Cardiac muscle cell (in vitro differentiated cells and primary cell): ENCODE data around the gene MDC1. TPM values are rescaled to one million over a fixed set of nuclear protein-coding genes. Genes with fewer than 3 reads are reported as not detected.
"Not testable (repeated sequence)": the region's sequence is repeated elsewhere in the genome, so short reads cannot be mapped to it uniquely, and the experiment has no call there.

Experiments used
- DNase-seq, 2 donors: peaks; one replicate each; pipeline versions ENCODE4 v3.0.0 to v3.0.0-alpha.2; 2010 to 2017; ENCODE audit warnings: low read depth in 1 of 2, low spot score in 1 of 2
- H3K27ac ChIP-seq: fragments of 200-600 bp; sonication (generic); 2 replicates; pipeline ENCODE4 v1.5.1; 2016
- H3K27me3 ChIP-seq: fragments of 200-600 bp; sonication (generic); 2 replicates; pipeline ENCODE4 v1.6.0; 2016; ENCODE audit warnings: control low read depth
- H3K36me3 ChIP-seq: fragments of 200-600 bp; sonication (generic); 2 replicates; pipeline ENCODE4 v1.5.1; 2016; ENCODE audit warnings: control low read depth
- H3K4me1 ChIP-seq: fragments of 200-600 bp; sonication (generic); 2 replicates; pipeline ENCODE4 v1.8.1; 2017; ENCODE audit warnings: low read depth, mild to moderate bottlenecking, mixed run types
- H3K4me3 ChIP-seq: fragments of 200-600 bp; sonication (generic); 2 replicates; pipeline ENCODE4 v1.5.1; 2016; ENCODE audit warnings: mild to moderate bottlenecking
- H3K9me3 ChIP-seq: fragments of 200-600 bp; sonication (generic); 2 replicates; pipeline ENCODE4 v1.5.1; 2017; ENCODE audit warnings: low read depth, mild to moderate bottlenecking, control low read depth
- polyA plus RNA-seq: library from polyadenylated mRNA; unstranded; fragments of >200 nt; fragmentation: Nextera tagmentation; extraction: Ambion mirVana; gene quantifications from 2 replicates; pipeline ENCODE4 v1.2.1, GENCODE V29; 2016
- total RNA-seq: library from RNA; depleted of rRNA; stranded (reverse); fragments of >200 nt; gene quantifications from 2 replicates; pipeline ENCODE4 v1.2.3, GENCODE V29; 2016
- TF ChIP-seq, protein P1 (sequence below): IDR thresholded peaks from 2 replicates; pipeline ENCODE4 v1.5.1; 2012; ENCODE audit warnings: low read depth, mild to moderate bottlenecking, low read length

The MDC1 gene
- total and polyA plus RNA-seq, 2 experiments from 2014 or later: 21.9 to 30.0 TPM

DNA sequence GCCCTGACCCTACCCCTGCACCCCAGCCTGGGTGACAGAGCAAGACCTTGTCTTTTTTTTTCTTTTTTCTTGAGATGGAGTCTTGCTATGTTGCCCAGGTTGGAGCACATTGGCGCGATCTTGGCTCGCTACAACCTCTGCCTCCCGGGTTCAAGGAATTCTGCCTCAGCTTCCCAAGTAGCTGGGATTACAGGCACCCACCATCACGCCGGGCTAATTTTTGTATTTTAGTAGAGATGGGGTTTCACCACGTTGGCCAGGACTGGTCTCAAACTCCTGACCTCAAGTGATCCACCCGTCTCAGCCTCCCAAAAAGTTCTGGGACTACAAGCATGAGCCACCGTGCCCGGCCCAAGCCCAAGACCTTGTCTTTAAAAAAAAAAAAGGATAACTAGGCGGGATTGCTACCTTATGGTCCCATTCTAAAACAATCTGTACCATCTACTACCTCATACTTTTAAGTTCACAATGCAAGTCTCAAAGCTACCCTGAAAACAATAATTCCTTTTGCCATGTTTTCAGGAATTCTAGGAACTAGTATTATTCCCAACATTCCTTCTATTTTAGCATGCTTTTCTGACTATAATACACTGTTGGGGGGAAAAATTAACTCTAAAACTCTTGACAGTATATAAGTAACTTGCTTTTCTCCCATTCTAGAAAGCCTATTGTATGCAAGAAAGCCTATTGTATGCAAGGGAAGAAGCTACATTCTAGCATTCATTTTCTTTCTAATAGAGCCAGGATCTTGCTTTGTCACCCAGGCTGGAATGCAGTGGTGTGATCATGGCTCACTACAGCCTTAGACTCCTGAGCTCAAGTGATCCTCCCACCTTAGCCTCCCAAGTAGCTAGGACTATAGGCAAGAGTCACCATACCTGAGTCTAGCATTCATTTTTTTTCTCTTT lies 9.7 kb upstream of the MDC1 start:
- H3K9me3 ChIP-seq: no peaks in the 10 kb centered on the region
- no peaks in the 10 kb centered on the region for H3K27me3 ChIP-seq
- peak overlapping the region; percentile 69 for H3K27ac ChIP-seq
- H3K36me3 ChIP-seq: peaks cover 53% of the 10 kb centered on the region
- H3K4me3 ChIP-seq: no peak overlapping the region
- H3K4me1 ChIP-seq: peaks cover 3% of the 10 kb centered on the region
- TF ChIP-seq, protein P1, sequence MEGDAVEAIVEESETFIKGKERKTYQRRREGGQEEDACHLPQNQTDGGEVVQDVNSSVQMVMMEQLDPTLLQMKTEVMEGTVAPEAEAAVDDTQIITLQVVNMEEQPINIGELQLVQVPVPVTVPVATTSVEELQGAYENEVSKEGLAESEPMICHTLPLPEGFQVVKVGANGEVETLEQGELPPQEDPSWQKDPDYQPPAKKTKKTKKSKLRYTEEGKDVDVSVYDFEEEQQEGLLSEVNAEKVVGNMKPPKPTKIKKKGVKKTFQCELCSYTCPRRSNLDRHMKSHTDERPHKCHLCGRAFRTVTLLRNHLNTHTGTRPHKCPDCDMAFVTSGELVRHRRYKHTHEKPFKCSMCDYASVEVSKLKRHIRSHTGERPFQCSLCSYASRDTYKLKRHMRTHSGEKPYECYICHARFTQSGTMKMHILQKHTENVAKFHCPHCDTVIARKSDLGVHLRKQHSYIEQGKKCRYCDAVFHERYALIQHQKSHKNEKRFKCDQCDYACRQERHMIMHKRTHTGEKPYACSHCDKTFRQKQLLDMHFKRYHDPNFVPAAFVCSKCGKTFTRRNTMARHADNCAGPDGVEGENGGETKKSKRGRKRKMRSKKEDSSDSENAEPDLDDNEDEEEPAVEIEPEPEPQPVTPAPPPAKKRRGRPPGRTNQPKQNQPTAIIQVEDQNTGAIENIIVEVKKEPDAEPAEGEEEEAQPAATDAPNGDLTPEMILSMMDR: no peak
- DNase-seq: no peak

GRCh38 chr6:30725713-30726505 lies 8.8 kb upstream of the MDC1 start:
- peak in 1 of 2 donors; percentile 48 for DNase-seq

DNA sequence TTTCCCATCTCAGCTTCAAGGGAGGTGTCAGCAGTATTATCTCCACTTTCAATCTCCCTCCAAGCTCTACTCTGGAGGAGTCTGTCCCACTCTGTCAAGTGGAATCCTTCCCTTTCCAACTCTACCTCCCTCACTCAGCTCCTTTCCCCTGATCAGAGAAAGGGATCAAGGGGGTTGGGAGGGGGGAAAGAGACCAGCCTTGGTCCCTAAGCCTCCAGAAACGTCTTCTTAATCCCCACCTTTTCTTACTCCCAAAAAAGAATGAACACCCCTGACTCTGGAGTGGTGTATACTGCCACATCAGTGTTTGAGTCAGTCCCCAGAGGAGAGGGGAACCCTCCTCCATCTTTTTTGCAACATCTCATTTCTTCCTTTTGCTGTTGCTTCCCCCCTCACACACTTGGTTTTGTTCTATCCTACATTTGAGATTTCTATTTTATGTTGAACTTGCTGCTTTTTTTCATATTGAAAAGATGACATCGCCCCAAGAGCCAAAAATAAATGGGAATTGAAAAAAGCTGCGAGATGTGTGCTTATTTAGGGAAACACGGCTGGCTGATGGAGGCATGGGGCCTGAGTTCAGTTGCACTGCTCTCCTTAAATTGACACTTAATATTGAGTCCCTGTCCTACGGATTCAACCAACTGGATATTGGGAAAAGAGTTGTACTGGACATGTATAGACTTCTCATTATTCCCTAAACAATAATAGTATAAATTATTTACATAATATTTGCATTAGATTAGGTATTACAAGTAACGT lies 8.0 kb upstream of the MDC1 start:
- TF ChIP-seq, protein P1: no peak
- H3K27ac ChIP-seq: peak overlapping the region; percentile 69
- H3K27me3 ChIP-seq: no peaks in the 10 kb centered on the region
- peaks cover 46% of the 10 kb centered on the region for H3K36me3 ChIP-seq
- no peaks in the 10 kb centered on the region for H3K4me1 ChIP-seq
- DNase-seq: no peak
- H3K4me3 ChIP-seq: no peak overlapping the region
- H3K9me3 ChIP-seq: no peaks in the 10 kb centered on the region

More at GRCh38 chr6:30725713-30726505, 8.8 kb upstream of the MDC1 start:
- peaks cover 53% of the 10 kb centered on the region for H3K36me3 ChIP-seq
- H3K27me3 ChIP-seq: no peaks in the 10 kb centered on the region
- H3K4me3 ChIP-seq: no peak overlapping the region
- H3K4me1 ChIP-seq: peaks cover 3% of the 10 kb centered on the region
- TF ChIP-seq, protein P1: no peak
- no peaks in the 10 kb centered on the region for H3K9me3 ChIP-seq
- H3K27ac ChIP-seq: peak overlapping the region; percentile 69

GRCh38 chr6:30723843-30724741 lies 7.0 kb upstream of the MDC1 start:
- not testable (repeated sequence) for H3K9me3 ChIP-seq, H3K4me3 ChIP-seq, H3K27me3 ChIP-seq, H3K4me1 ChIP-seq, DNase-seq
- H3K36me3 ChIP-seq: peaks cover 38% of the 10 kb centered on the region
- H3K27ac ChIP-seq: peak overlapping the region; percentile 39

GRCh38 chr6:30723159-30723842 lies 6.2 kb upstream of the MDC1 start:
- peaks cover 38% of the 10 kb centered on the region for H3K36me3 ChIP-seq
- not testable (repeated sequence) for H3K4me1 ChIP-seq, H3K27me3 ChIP-seq, H3K4me3 ChIP-seq, H3K9me3 ChIP-seq, DNase-seq
- peak overlapping the region; percentile 88 for H3K27ac ChIP-seq
